B cell (primary cell): Measurements from ENCODE around the gene MIXL1. TPM values are rescaled to one million over a fixed set of nuclear protein-coding genes. Genes with fewer than 3 reads are reported as not detected.
A peak's percentile ranks its signal among the peaks of the same experiment; 100 is the strongest.

Experiments
- ATAC-seq: fragments of 200-7000 bp; cut with Tn5 transposase; one replicate; pipeline ENCODE4 v1.10.0; 2021; ENCODE audit warnings: low read depth, mild to moderate bottlenecking, moderate number of reproducible peaks, moderate library complexity
- CTCF ChIA-PET: fragments of 350-600 bp; sonication (Branson Sonifier 250); formaldehyde crosslinking; loops from one replicate; lab custom pipeline; 2021; ENCODE audit warnings: antibody characterized with exemption, inconsistent platforms; lab: Charles Lee
- POLR2A ChIA-PET: fragments of 350-600 bp; sonication (Branson Sonifier 250); formaldehyde crosslinking; loops from one replicate; lab custom pipeline; 2021; ENCODE audit warnings: antibody characterized with exemption; lab: Charles Lee
- DNase-seq: peaks from one replicate; pipeline ENCODE4 v3.0.0; 2013
- H2AFZ ChIP-seq: 2 replicates; pipeline ENCODE4 v1.6.1; 2012; ENCODE audit warnings: mild to moderate bottlenecking, low read depth, low read length; ENCODE audit not compliant: insufficient read depth, poor library complexity, severe bottlenecking
- H3K27ac ChIP-seq, 2 donors: 1 replicate in 1 of 2; 2 replicates in 1 of 2; pipeline ENCODE4 v1.5.1; 2012 to 2013; ENCODE audit warnings: low read length in 2 of 2, mild to moderate bottlenecking in 2 of 2, moderate library complexity in 1 of 2
- H3K27me3 ChIP-seq, 4 experiments: fragments of 200-600 bp in 1 of 4; sonication (generic) in 1 of 4; replicated peaks in 1 of 4; 1 replicate in 2 of 4; 2 replicates in 2 of 4; pipeline versions ENCODE4 v1.6.1 to v1.7.0; 2013 to 2016; ENCODE audit warnings: low read length in 3 of 4, mild to moderate bottlenecking in 2 of 4, mixed read lengths in 1 of 4, moderate library complexity in 1 of 4; ENCODE audit not compliant: insufficient read depth in 4 of 4, control insufficient read depth in 3 of 4; ENCODE audit errors: control extremely low read depth in 1 of 4
- H3K36me3 ChIP-seq, 2 experiments: replicated peaks in 1 of 2; 1 replicate in 1 of 2; 2 replicates in 1 of 2; pipeline versions ENCODE4 v1.6.1 to v1.7.1; 2013; ENCODE audit warnings: low read length in 1 of 2; ENCODE audit not compliant: insufficient read depth in 2 of 2, control insufficient read depth in 1 of 2; ENCODE audit errors: control extremely low read depth in 1 of 2, extremely low read depth in 1 of 2
- H3K4me1 ChIP-seq, 2 donors: fragments of 200-600 bp in 1 of 2; sonication (generic) in 1 of 2; 1 replicate in 1 of 2; 2 replicates in 1 of 2; pipeline versions ENCODE4 v1.5.1 to v1.6.1; 2013 to 2017; ENCODE audit warnings: low read length in 2 of 2; ENCODE audit not compliant: control insufficient read depth in 2 of 2, insufficient read depth in 2 of 2
- H3K4me2 ChIP-seq: replicated peaks from 2 replicates; pipeline ENCODE3; 2012; ENCODE audit warnings: mild to moderate bottlenecking, low read depth, low read length; ENCODE audit not compliant: poor library complexity, severe bottlenecking
- H3K4me3 ChIP-seq, 5 experiments: fragments of 200-600 bp in 1 of 5; sonication (generic) in 1 of 5; 1 replicate in 3 of 5; 2 replicates in 2 of 5; pipeline versions ENCODE4 v1.5.1 to v1.7.0; 2011 to 2016; ENCODE audit warnings: low read length in 4 of 5, mild to moderate bottlenecking in 4 of 5, low read depth in 2 of 5, control low read depth in 1 of 5, moderate library complexity in 1 of 5; ENCODE audit not compliant: insufficient read depth in 1 of 5; ENCODE audit errors: control extremely low read depth in 1 of 5, extremely low read depth in 1 of 5
- H3K79me2 ChIP-seq: fragments of 200-600 bp; sonication (generic); one replicate; pipeline ENCODE4 v1.6.0; 2016; ENCODE audit warnings: low read length; ENCODE audit not compliant: control insufficient read depth, insufficient read depth
- H3K9ac ChIP-seq: fragments of 200-600 bp; sonication (generic); 2 replicates; pipeline ENCODE4 v1.6.1; 2017; ENCODE audit warnings: mild to moderate bottlenecking, low read length, moderate library complexity
- H3K9me3 ChIP-seq, 3 donors: one replicate each; pipeline versions ENCODE4 v1.6.1 to v1.7.1; 2013; ENCODE audit warnings: low read length in 2 of 3; ENCODE audit not compliant: control insufficient read depth in 2 of 3, insufficient read depth in 1 of 3; ENCODE audit errors: control extremely low read depth in 1 of 3
- H4K20me1 ChIP-seq: 2 replicates; pipeline ENCODE4 v1.6.0; 2012; ENCODE audit warnings: mild to moderate bottlenecking, low read length; ENCODE audit not compliant: insufficient read depth, control insufficient read depth, poor library complexity, severe bottlenecking
- H3K27ac Mint-ChIP-seq: one replicate; pipeline ENCODE4 v1.8.0; 2021; ENCODE audit warnings: mixed read lengths
- H3K27me3 Mint-ChIP-seq: one replicate; pipeline ENCODE4 v1.8.0; 2021; ENCODE audit warnings: mixed read lengths
- H3K4me1 Mint-ChIP-seq: one replicate; pipeline ENCODE4 v1.8.0; 2021; ENCODE audit warnings: mixed read lengths
- H3K4me3 Mint-ChIP-seq: one replicate; pipeline ENCODE4 v1.8.0; 2021; ENCODE audit warnings: mixed read lengths
- H3K9me3 Mint-ChIP-seq: one replicate; pipeline ENCODE4 v1.8.0; 2022; ENCODE audit warnings: mixed read lengths; ENCODE audit not compliant: insufficient read depth
- EZH2 ChIP-seq: IDR thresholded peaks from 2 replicates; pipeline ENCODE4 v1.6.1; 2012; ENCODE audit warnings: borderline replicate concordance, low read depth, mild to moderate bottlenecking, moderate library complexity, low read length; ENCODE audit not compliant: insufficient read depth, poor library complexity, severe bottlenecking
- WGBS: methylation state at CpG from one replicate; pipeline ENCODE4 v1.1.5; 2013; ENCODE audit warnings: missing lambda C conversion rate; ENCODE audit not compliant: insufficient coverage; 5-methylcytosine and 5-hydroxymethylcytosine counted together
- intact Hi-C: fragments of 100-400 bp; cut with micrococcal nuclease; formaldehyde crosslinking; loops from one replicate; pipeline ENCODE4 v1.10.0; 2022
- polyA plus RNA-seq: library from polyadenylated mRNA; depleted of rRNA; stranded (reverse); fragments of >200 nt; gene quantifications from 2 replicates; pipeline ENCODE4 v1.2.3, GENCODE V29; 2012
- total RNA-seq, 2 donors: library from RNA; stranded (reverse); fragments of 120-200 nt in 1 of 2; gene quantifications; 1 replicate in 1 of 2; 2 replicates in 1 of 2; pipeline versions ENCODE4 v1.2.3 to v1.2.4, GENCODE V29; 2013 to 2022
- TF ChIP-seq, protein P1 (sequence below): fragments of 200-600 bp; IDR thresholded peaks from one replicate; pipeline ENCODE4 v1.8.0; 2022; ENCODE audit warnings: antibody characterized with exemption, mild to moderate bottlenecking

The MIXL1 gene
- total and polyA plus RNA-seq, 2 donors (not counting 1 experiment from before 2014, with no cell fraction given), result 0.84 to 1.7 TPM

DNA sequence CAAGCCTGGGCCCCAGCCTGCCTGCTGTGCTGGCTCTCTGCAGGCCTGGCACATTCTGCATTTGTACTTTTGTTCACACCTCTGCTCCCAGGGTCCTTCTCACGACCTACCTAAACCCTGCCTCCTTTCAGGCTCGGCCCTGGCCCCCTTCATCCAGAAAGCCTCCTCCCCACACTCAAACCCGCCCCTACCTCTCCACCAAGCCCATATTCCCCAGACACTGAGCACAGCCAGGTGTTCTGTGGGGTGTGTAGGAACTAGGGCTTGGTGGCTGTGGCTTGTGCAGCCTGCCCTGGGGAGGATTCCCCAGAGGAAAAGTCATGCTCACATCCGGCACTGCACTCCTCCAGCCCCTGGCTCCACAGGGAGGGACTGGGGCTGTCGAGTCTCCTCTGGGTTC, 8.2 kb upstream of the MIXL1 start:
- no peak for DNase-seq
- ChIA-PET POLR2A (interaction anchor here (0.6 kb wide), 1 partner anchor 29 kb away, joined by 4 read pairs; no protein-coding TSS in a partner anchor), CTCF (no interaction called here)
- no peaks in the 10 kb centered on the region for H4K20me1 ChIP-seq
- H3K4me1 Mint-ChIP-seq, result peaks cover 10% of the 10 kb centered on the region
- H3K4me2 ChIP-seq, result no peak overlapping the region
- no peak overlapping the region for H3K27ac ChIP-seq
- no peaks in the 10 kb centered on the region for H3K27me3 ChIP-seq
- 16% methylated on average over 3 of the region's 5 CpGs for WGBS
- no peak overlapping the region for H3K9ac ChIP-seq
- H3K4me3 Mint-ChIP-seq, result no peak overlapping the region
- H3K27me3 Mint-ChIP-seq, result no peaks in the 10 kb centered on the region
- H3K4me3 ChIP-seq, result no peak overlapping the region
- H2AFZ ChIP-seq, result peak overlapping the region; percentile 45
- peaks cover 8 to 11% of the 10 kb centered on the region in 2 donors for H3K4me1 ChIP-seq
- H3K27ac Mint-ChIP-seq, result no peak overlapping the region
- intact Hi-C loops, result no loop called here
- no peak for ATAC-seq
- no peaks in the 10 kb centered on the region for H3K79me2 ChIP-seq
- no peaks in the 10 kb centered on the region for H3K36me3 ChIP-seq
- H3K9me3 Mint-ChIP-seq, result no peaks in the 10 kb centered on the region
- no peaks in the 10 kb centered on the region for H3K9me3 ChIP-seq
- TF ChIP-seq, protein P1, sequence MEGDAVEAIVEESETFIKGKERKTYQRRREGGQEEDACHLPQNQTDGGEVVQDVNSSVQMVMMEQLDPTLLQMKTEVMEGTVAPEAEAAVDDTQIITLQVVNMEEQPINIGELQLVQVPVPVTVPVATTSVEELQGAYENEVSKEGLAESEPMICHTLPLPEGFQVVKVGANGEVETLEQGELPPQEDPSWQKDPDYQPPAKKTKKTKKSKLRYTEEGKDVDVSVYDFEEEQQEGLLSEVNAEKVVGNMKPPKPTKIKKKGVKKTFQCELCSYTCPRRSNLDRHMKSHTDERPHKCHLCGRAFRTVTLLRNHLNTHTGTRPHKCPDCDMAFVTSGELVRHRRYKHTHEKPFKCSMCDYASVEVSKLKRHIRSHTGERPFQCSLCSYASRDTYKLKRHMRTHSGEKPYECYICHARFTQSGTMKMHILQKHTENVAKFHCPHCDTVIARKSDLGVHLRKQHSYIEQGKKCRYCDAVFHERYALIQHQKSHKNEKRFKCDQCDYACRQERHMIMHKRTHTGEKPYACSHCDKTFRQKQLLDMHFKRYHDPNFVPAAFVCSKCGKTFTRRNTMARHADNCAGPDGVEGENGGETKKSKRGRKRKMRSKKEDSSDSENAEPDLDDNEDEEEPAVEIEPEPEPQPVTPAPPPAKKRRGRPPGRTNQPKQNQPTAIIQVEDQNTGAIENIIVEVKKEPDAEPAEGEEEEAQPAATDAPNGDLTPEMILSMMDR, result no peak
- no peak for TF ChIP-seq EZH2

DNA sequence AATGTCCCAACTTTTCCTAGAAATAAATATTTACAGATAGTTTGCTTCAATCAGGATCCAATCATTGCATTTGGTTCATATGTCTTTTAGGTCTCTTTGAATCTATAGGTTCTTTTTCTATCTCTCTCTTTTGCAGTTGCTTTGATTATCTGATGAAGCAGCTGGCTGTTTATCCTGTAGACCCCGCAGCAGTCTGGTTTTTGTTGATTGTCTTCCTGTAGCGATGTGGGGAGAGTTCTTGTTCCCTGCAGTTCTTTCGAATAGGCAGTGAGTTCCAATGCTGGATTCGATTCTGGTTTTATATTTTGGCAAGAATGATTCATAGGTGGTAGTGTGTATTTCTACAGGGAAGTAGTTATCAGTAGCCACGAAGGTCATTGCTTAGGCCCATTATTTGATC, 7.4 kb upstream of the MIXL1 start:
- 71% methylated on average over 4 of the region's 5 CpGs for WGBS
- Histone ChIP-seq H2AFZ (peak overlapping the region; percentile 2), H3K36me3 (no peaks in the 10 kb centered on the region), H4K20me1 (no peaks in the 10 kb centered on the region), H3K4me2 (no peak overlapping the region), H3K4me3 (no peak overlapping the region), H3K27me3 (no peaks in the 10 kb centered on the region), H3K79me2 (no peaks in the 10 kb centered on the region), H3K9ac (no peak overlapping the region), H3K27ac (no peak overlapping the region), H3K4me1 (peaks cover 8 to 11% of the 10 kb centered on the region in 2 donors), H3K9me3 (no peaks in the 10 kb centered on the region)
- TF ChIP-seq, protein P1, result no peak
- no peak for TF ChIP-seq EZH2
- intact Hi-C loops, result no loop called here
- ATAC-seq (no peak), DNase-seq (no peak)
- peaks cover 10% of the 10 kb centered on the region for H3K4me1 Mint-ChIP-seq
- no peak overlapping the region for H3K27ac Mint-ChIP-seq
- no peaks in the 10 kb centered on the region for H3K9me3 Mint-ChIP-seq
- no peak overlapping the region for H3K4me3 Mint-ChIP-seq
- ChIA-PET CTCF (no interaction called here), POLR2A (no interaction called here)
- no peaks in the 10 kb centered on the region for H3K27me3 Mint-ChIP-seq
